ENCODE measurements around the gene BRINP1.

Gene BRINP1

GRCh38 chr9:119368681-119369581, at the start of gene BRINP1:
BRINP1 (minus strand) TSS chr9:119369435; CDS start chr9:119313355, 56,080 bp downstream.
- TF ChIP-seq CTCF (IDR thresholded peaks at IDR 0.05; ENCODE audit: extremely low read depth, missing control alignments): no peak
- no peak for DNase-seq (ENCODE audit: low spot score)

- DNase-seq (ENCODE audit: low spot score): no peak
- no peak for TF ChIP-seq CTCF (IDR thresholded peaks at IDR 0.05; ENCODE audit: extremely low read depth, missing control alignments)
Measured at GRCh38 chr9:119418721-119419120, 49.5 kb upstream of the BRINP1 start.

GRCh38 chr9:119416793-119417192, 47.6 kb upstream of the BRINP1 start:
- no peak for DNase-seq (ENCODE audit: low spot score)

GRCh38 chr9:119412399-119412798, 43.2 kb upstream of the BRINP1 start:
- no peak for TF ChIP-seq CTCF (IDR thresholded peaks at IDR 0.05; ENCODE audit: extremely low read depth, missing control alignments)

More at GRCh38 chr9:119416793-119417192, 47.6 kb upstream of the BRINP1 start:
- TF ChIP-seq CTCF (IDR thresholded peaks at IDR 0.05; ENCODE audit: extremely low read depth, missing control alignments): no peak

GRCh38 chr9:119409552-119409951, 40.3 kb upstream of the BRINP1 start:
- TF ChIP-seq CTCF (IDR thresholded peaks at IDR 0.05; ENCODE audit: extremely low read depth, missing control alignments): no peak
- DNase-seq (ENCODE audit: low spot score): no peak

More at GRCh38 chr9:119412399-119412798, 43.2 kb upstream of the BRINP1 start:
- DNase-seq (ENCODE audit: low spot score): no peak

- no peak for DNase-seq (ENCODE audit: low spot score)
Measured at GRCh38 chr9:119400606-119401005, 31.4 kb upstream of the BRINP1 start.

More at GRCh38 chr9:119400606-119401005, 31.4 kb upstream of the BRINP1 start:
- no peak for TF ChIP-seq CTCF (IDR thresholded peaks at IDR 0.05; ENCODE audit: extremely low read depth, missing control alignments)
